EL (cell line): Measurements from ENCODE around the gene GRK5.

Experiments used
- DNase-seq: peaks from one replicate; pipeline ENCODE4 v3.0.0-alpha.2; 2016

GRK5 gene

GRCh38 chr10:119367841-119368549 is 160.6 kb downstream of the GRK5 start:
- no peak for DNase-seq

- DNase-seq = no peak
These were observed 161.2 kb downstream of the GRK5 start for GRCh38 chr10:119368581-119368980.

DNA sequence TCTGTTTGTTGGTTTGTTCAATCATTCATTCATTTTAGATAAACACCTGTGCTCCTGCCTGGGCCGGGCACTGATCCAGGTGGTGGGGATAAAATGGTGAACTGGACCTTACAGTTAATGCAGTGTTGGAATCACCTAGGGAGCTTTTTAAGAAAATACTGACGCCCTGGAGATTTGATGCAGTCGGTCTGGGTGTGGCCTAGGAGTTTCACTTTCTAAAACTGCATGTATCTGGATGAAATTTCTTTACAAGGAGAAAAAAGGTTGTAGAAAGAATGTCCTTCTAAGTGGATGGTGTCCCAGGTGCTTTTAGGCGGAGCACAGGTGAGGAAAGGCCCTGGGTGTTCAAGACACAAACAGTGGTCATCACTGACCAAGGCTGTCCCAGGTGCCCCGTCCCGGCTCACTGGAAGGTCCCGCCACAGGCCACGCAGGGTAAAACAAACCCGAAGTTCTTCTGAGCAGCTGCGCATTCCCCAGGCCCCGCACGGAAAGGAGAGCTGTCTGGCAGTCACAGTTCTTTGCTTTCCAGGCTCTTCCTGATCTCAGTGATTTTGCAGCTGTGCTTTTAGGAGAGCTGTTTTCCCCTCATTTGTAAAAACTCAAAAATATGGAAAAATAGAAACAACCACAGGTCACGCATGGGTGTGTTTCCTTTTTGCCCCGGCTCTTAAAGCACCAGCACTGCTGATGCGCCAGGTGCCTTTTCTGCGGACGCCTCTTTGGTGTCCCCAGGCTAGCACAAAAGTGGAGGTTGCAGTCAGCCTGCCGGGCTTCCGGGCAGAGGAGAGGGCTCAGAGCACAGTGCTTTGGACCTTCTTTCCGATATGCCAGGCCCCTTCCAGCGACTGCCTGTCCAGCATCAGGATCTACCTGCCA is 161.9 kb downstream of the GRK5 start:
- no peak for DNase-seq

DNA sequence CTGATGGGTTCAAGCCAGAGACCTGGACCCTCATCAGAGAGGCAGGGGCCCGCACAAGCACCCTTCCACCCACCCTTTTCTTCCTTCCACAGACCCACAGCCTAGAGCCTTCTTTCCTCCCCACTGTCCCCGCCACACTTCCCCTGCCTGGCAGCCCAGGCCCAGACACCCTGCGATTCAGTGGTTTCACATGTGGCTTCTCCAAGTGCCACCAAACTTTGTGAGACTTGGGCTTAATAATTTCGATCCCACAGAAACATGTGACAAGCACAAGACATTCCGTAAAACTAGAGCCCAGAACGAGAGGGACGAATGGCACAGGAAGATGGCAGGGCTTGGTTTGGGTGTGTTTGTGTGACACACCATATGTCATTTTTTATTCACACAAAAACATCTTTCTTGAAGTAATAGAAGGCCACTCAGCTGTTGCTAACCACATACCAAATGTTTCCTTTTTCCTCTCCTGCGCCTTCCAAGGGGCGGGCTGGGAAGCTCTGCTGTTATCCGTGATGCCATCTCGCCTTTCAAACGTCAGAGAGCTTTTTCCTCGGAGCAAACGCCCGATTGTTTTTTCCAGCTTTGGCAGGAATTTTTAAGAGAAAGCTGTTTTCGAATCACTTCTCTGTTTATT is 162.9 kb downstream of the GRK5 start:
- peak; percentile 83 for DNase-seq

DNA sequence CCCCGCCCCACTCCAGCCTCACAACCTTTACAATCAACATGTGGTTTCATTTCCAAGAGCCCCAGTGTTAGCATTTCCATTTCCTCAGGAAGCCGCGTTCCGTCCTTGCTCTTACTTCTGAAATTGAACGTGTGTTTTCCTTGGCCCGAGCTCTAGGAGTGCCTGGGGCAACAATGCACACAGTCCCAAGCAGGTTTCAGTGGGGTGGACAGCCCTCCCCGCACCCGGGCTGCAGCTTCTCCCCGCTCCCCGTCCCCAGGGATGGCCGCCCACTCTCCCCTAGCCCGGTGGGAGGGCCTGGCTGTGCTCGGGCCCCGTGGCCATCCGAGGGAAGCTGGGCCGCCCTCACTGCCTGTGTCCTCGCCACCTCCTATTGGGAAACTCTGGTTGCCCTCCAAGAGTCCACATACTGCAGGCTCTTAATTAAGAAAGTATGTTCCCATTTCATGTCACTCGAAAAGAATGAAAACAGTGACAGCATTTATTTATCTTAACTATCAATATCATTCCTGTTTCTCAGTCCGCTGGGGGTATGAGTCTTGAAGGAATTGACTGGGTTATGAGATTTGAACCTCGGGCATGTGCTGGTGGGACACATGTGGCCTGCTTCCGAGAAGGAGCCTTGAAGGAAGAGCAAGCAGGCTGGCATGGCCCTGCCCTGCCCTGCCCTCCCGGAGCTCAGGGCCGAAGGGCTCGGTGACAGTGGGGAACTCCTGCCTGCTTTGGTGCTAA is 163.8 kb downstream of the GRK5 start:
- peak; percentile 96 for DNase-seq

DNA sequence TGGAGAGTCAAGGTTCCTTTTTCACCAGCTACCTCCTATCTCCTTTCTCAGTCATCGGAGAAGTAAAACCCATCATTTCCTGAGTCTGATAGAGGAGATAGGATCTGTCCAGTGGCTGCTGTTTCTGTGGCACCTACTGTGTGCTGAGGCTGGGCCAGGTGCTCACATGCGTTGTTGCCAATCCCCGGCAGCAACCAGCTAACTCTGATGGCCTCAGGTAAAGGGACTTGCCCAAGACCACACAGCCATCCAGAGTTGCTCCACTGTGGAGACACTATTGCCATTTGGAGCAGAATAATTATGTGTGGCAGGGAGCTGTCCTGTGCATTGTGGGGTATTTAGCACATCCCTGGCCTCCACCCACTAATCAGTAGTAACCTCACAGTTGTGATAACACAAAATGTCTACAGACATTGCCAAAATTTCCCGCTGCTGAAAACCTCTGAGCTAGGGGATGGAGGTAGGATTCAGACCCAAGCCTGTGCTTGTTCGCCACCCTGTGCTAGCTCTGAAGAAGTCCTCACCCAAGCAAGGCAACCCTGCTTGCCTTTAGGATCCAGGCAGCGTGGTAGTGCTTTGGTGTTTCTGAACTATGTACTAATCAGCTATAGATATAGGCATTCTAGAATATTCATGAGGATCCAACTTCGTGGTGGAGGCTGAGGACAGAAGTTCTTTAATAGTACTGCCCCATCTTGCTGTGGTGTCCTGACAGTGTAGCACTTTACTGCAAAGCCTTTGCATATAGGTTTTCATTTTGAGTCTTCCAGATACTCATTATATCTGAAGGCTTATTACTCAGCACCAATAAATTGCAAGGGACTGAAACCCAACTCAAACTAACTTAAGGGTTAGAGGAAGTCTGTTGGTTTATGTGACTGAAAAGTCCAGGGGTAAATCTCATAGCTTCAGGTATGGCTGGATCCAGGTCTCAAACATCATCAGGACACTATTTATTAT is 164.6 kb downstream of the GRK5 start:
- DNase-seq = no peak

DNA sequence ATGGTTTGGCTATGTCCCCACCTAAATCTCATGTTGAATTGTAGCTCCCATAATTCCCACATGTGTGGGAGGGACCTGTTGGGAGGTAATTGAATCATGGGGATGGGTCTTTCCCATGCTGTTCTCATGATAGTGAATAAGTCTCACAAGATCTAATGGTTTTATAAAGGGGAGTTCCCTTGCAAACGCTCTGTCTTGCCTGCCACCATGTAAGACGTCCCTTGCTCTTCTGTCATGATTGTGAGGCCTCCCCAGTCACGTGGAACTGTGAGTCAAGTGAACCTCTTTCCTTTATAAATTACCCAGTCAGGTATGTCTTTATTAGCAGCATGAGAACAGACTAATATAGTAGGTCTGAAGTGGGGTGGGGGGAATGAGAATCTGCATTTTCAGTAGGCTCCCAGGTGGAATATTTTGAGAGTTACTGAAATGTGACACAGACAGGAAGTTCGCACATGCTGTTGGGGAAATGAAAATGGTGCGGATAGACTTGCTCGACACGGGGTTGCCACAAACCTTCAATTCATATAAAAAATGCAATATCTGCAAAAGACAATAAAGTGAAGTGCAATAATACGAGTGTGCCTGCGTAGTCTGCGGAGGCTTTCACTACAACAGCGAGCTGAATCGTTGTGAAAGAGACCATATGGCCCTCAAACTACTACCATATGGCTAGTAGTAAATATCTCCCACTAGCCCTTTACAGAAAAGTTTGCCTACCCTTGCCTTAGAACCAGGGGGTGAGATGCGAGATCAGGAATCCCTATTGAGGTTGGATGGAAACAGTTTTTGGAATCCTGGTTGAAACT is 166.1 kb downstream of the GRK5 start:
- no peak for DNase-seq

- DNase-seq = no peak
These were observed 166.9 kb downstream of the GRK5 start for GRCh38 chr10:119374236-119374635.

DNA sequence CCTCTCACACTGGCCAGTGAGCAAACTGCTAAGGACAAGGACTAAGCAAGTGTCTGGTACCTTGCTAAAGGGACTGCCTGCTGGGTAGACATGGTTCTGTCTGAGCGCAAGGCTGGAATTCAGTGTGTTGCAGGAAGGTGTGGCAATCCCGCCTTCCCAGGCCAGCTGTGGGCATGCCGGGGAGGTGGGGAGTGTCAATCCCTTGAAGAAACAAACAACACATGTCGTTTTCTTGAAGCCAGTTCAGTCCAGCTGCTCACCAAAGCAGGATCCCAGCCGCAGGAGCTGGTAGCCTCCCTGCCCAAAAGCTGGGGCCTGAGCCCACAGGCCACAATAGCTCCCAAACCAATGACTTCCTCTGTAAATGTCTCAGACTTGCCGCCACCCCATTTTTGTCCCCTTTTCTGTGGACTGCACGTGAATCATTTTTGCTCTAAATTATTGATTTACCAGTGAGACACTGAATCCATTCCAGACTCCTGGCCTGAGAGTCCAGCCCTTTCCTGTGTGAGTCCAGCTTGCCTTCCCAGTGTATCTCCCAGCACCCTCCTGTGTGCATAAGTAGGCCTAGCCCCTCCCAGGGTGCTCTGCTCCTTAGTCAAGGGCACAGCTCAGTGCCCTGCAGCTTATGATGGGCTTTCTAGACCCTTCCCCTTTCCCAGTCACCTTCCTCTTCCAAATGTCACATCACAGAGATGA is 168.4 kb downstream of the GRK5 start:
- no peak for DNase-seq

GRCh38 chr10:119377451-119377957 is 170.1 kb downstream of the GRK5 start:
- DNase-seq = no peak

GRCh38 chr10:119377958-119378736 is 170.8 kb downstream of the GRK5 start:
- no peak for DNase-seq

GRCh38 chr10:119378737-119379067 is 171.3 kb downstream of the GRK5 start:
- no peak for DNase-seq

DNA sequence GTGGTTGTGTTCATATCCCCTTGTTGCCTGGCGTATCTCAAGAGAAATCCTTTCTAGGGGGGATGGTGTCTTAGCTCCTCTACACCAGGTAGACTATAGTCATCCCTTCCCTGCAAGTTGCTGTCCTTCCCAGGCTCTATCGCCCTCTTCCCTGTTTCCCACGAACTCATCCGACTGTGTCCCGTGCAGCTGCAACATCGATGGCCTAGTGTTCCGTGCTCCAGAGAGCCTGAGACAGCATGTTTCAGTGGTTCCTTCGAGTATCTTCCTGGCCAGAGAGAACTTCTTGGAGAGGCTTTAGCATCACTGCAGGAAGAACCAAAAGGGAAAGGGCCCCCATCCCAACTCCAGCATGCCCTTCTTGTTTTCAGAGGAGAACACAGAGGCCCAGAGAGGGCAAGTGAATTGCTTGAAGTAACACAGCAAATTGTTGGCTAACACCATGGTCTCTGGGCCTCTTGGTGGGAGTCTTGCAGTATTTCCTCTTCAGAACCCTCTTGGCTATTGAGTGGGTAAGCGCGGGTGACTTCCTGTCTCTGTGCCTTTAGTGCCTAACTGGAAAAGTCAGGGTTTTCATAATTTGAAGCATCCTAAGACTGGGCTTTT is 172.2 kb downstream of the GRK5 start:
- no peak for DNase-seq

DNA sequence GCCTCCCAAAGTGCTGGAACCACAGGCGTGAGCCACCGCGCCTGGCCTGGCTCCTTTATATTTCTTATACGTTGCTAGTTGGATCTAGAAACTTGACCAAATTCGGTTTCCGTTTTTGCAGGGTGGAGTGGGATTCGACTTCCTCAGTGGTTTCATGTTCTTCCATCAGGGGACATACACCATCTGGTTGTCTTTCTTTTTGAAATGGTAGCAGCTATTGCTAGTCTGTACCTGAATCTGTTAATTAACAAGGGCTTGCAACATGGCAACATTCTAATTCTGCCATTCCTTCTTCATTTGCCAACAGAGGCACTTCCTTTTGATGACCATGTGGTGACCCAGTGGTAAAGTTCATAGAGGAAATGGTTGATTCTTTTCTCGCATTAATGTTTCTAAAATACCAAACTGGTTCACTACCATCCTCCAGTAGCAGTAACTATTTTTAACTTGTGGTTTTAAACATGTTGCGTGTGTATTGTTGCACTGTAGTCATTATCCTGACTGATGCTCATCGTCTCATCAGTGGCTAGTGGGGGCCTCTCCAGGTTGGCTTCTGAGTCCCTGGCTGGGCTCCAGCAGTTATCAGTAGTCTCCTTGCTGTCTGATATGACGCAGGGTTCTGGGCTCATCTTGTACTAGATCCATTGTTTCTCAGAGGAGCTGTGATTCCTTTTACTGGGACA is 175.9 kb downstream of the GRK5 start:
- no peak for DNase-seq

DNA sequence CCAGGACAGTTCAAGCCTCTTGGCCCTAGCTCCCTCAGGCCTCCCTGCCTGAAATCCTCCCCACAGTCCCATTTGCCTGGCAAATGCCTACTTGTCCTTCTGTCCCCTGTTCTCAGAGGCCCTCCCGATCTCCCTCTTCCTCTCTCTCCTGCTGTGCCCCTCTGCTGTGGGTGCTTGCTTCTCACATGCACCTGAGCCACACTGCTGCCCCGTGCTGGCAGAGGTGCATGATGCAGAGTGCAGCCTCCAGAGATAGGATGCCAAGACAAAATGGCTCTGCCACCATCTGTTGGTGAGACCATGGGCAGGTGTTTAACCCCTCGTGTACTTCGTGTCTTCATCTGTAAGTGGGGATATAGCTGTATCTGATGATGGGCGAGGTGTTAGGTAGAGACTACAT is 176.8 kb downstream of the GRK5 start:
- no peak for DNase-seq

- no peak for DNase-seq
These were observed 179.3 kb downstream of the GRK5 start for GRCh38 chr10:119386666-119387065.

- DNase-seq = no peak
These were observed 181.5 kb downstream of the GRK5 start for GRCh38 chr10:119388849-119389345.
